GM18909 (cell line): ENCODE measurements around the gene C16orf87.
A peak's percentile ranks its signal among the peaks of the same experiment; 100 is the strongest.

Experiments used
- ATAC-seq: cut with Tn5 transposase; IDR thresholded peaks from one replicate; pipeline ENCODE4 v1.9.1; 2021; ENCODE audit warnings: mild to moderate bottlenecking; ENCODE audit not compliant: unreplicated experiment, poor library complexity

Gene C16orf87

GRCh38 chr16:46844771-46845170, 13.8 kb upstream of the C16orf87 start:
- no peak for ATAC-seq

GRCh38 chr16:46843898-46844642, 13.1 kb upstream of the C16orf87 start:
- no peak for ATAC-seq

GRCh38 chr16:46842192-46842895, 11.4 kb upstream of the C16orf87 start:
- no peak for ATAC-seq

GRCh38 chr16:46839986-46840443, 9.0 kb upstream of the C16orf87 start:
- ATAC-seq, result no peak

GRCh38 chr16:46836534-46837530, 5.9 kb upstream of the C16orf87 start:
- ATAC-seq, result no peak

- no peak for ATAC-seq
Measured at GRCh38 chr16:46833460-46833800, 2.5 kb upstream of the C16orf87 start.

GRCh38 chr16:46832757-46833459, 1.9 kb upstream of the C16orf87 start:
- no peak for ATAC-seq

- ATAC-seq, result peak; percentile 20
Measured at GRCh38 chr16:46830417-46830901, 521 bp downstream of the C16orf87 start.

GRCh38 chr16:46828943-46829342, 2.0 kb downstream of the C16orf87 start:
- ATAC-seq, result no peak

- ATAC-seq, result no peak
Measured at GRCh38 chr16:46828292-46828691, 2.7 kb downstream of the C16orf87 start.

GRCh38 chr16:46826631-46827030, 4.3 kb downstream of the C16orf87 start:
- ATAC-seq, result no peak

- ATAC-seq, result peak; percentile 83
Measured at GRCh38 chr16:46822270-46822669, 8.7 kb downstream of the C16orf87 start.

- no peak for ATAC-seq
Measured at GRCh38 chr16:46817961-46818360, 13.0 kb downstream of the C16orf87 start.

- ATAC-seq, result no peak
Measured at GRCh38 chr16:46814790-46815189, 16.2 kb downstream of the C16orf87 start.

GRCh38 chr16:46813611-46814010, 17.4 kb downstream of the C16orf87 start:
- ATAC-seq, result no peak

- ATAC-seq, result peak; percentile 39
Measured at GRCh38 chr16:46812781-46813540, 18.0 kb downstream of the C16orf87 start.

- ATAC-seq, result no peak
Measured at GRCh38 chr16:46811682-46812081, 19.3 kb downstream of the C16orf87 start.

- ATAC-seq, result peak; percentile 82
Measured at GRCh38 chr16:46808997-46809396, 22.0 kb downstream of the C16orf87 start.

GRCh38 chr16:46807336-46807735, 23.6 kb downstream of the C16orf87 start:
- no peak for ATAC-seq
